Stimulated activated CD8-positive, alpha-beta memory T cell treated with anti-CD3 and anti-CD28 coated beads, Interleukin-15, amount 100 ng/mL, for 4 hours (primary cell): ENCODE results near the gene CACNB2.
"Not testable (repeated sequence)": the region's sequence is repeated elsewhere in the genome, so short reads cannot be mapped to it uniquely, and the experiment has no call there.

Experiments used
- DNase-seq, 2 donors: peaks; one replicate each; pipeline ENCODE4 v3.0.0-alpha.2; 2020; ENCODE audit warnings: low read depth in 2 of 2

Gene CACNB2

DNA sequence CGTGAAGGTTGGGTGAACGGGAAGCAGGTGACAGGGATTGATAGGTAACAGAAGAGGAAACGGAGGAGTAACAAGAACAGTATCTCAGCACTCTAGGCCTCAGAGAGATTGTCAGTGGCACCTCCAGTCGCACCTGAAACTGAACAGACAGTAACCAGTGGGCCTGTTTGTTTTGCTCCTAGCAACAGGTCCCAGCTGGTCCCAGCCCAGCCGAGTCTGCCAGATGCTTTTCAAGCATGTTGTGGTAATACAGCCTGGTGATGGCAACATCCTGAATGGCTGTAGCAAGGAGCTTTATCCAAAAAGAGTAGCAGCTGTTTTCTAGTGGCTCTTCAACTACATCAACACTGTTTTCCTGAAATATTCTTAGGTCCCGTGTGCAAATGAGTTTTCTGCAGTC, 4.7 kb downstream of the CACNB2 start:
- no peak for DNase-seq

DNA sequence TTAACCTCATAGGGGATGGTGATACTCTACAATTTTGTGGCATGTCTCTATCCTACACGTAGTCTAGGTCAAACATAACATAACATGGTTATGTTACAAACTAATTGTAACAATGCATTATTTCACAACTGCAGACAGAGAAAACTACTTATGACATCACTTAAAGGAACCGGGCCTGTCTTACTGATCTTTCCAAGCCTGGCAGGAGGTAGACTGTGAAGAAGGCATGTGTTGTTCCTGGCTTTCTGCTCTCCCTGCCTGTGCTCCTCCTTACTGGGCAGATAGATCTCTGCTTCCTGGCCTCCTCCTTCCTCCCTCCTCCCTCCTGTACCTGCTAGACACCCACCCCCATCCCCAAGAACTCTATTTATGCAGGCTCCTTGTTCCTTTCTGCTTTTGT, 5.4 kb downstream of the CACNB2 start:
- no peak for DNase-seq

DNA sequence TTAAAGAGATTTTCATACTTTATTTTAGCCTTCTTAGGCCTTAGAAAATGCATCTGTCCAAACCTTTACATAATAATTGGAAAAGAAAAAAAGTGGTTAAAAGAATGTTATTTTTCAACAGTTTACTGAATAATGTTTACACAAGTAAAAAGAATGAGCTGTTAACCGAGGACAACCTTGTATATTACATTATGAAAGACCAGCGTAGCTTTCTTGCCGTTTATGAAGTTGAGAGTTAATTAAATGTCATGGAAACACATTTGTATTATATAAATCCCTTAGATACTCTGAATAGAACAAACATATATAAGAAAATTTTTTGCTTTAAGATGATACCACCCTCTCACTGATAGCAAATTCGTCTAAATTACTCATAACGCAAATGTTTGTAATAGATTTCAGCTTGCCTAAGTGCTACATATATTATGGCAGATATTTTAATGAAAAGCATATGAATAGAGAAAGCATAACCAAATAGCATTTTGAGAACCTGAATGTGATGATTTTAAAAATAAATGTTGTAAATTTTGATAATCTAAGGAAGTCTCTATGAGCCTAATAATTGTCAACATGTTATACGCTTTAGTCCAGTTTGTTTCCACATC, 9.1 kb downstream of the CACNB2 start:
- no peak for DNase-seq

DNA sequence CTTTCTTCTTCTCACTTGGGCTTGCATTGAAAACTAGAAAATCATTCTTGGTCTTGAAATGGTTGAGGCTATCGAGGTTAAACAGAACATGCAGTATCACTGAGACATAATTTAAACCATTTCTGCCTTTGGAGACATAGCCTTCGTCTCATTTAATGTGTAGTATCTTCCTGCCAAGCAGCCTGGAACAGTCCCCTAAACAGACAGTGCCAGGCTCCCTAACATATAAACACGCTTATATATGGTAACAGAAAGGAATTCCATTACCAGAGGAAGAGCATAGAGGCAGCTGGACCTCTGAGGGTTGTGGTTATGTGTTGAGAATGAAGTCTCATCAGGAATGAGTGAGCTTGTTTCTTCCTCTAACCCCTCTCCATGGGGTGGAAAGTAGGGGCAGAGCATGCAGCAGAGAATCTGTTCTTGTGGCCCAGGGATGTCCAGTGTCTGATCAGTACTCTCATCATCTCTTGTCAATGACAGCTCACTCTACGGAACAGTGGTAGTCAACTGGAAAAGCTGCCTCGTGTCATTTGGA, 11.2 kb downstream of the CACNB2 start:
- no peak for DNase-seq

DNA sequence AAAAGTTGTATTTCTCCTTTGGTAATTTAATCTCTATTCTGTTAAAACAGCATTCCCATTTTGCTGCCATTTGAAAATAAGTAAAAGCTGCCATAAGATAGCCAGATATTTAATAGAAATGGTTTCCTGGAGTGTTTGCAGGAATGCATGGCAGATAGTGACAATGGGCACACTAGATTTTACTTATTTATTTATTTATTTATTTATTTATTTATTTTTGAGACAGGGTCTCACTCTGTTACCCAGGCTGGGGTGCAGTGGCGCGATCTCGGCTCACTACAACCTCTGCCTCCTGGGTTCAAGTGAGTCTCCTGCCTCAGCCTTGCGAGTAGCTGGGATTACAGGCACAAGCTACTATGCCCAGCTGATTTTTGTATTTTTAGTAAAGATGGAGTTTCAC, 13.2 kb downstream of the CACNB2 start:
- DNase-seq: not testable (repeated sequence)

DNA sequence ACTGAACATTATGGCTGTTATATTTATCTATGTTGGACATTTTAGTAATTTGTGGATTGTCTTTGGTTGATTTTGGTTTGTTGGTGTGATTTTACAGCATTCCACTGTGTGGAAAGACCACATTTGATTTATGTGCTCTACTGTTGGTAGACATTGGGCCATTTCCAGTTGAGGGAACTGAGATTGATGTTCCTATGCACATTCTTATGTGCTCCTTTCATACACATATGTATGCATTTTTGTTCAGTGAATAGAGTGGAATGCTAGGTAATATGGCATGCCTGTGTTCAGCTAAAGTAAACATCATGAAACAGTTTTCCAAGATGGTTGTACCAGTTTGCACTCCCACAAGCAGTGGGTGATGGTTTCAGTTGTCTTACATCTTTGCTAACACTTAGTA, 15.1 kb downstream of the CACNB2 start:
- DNase-seq: no peak

DNA sequence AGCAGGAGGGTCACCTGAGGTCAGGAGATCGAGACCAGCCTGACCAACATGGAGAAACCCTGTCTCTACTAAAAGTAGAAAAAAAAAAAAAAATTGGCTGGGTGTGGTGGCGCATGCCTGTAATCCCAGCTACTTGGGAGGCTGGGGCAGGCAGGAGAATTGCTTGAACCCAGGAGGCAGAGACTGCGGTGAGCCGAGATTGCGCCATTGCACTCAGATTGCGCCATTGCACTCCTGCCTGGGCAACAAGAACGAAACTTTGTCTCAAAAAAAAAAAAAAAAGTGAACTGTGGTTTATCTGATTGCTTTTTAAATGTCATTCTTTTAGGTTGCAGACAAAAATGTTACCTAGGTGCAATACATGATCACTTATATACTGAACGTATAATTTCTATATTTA, 16.6 kb downstream of the CACNB2 start:
- DNase-seq: not testable (repeated sequence)

DNA sequence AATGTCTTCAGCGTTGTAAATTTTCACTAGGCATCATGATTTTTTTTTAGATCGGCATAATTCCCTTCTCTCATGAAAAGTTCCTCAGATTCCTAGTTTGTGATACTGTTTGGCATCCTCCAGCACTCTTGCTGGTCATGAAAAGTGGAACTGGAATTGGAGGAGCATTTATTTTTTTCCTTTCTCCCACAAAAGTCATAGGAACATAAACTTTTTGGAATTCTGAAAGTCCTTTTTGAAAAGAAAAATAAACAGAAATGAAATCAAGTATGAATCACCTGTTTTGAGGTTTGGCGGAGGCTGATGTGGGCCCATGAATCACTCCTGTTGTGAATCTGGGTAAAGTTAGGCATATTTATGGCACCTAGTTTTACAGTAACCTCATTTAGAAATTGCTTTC, 17.7 kb downstream of the CACNB2 start:
- no peak for DNase-seq

DNA sequence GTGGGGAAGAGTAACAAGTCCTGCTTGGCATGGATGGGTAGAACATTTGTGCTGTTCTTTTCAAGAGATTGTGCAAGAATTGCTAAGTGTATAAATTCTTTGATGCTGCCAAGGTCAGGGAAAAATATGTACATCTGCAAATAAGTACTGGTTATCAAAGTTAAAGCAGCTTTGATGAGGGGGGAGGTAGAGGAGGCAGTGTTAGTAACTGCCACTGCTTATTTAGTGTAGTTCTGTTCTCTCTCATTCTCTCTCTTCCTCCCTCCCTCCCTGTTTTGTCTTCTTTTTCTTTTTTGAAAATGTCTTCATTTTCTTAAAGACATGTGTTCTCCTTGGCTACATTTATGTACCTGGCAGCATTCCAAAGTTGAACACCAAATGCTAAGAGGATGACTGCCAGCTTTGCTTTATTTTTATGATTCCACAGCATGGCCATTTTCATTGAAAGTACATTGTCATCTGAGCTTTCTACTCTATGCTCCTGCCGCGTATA, 18.6 kb downstream of the CACNB2 start:
- DNase-seq: no peak

DNA sequence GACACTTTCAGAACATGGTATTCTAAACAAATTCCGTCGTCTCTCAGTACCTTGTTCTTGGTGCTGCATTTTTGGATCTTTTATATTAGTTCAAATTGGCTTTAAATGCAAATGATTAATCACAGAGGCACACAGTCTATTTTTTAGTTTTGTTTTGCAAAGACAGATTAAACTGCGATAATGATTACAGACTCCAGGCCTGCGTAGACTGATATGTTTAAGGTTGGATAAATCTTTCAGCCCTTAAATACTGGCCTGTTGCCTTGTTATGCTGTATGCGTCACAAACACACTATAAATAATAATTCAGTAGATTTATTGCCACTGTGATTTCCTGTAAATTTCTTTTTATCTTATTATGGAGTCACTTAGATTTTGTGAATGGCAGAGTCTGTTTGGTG, 19.3 kb downstream of the CACNB2 start:
- no peak for DNase-seq

DNA sequence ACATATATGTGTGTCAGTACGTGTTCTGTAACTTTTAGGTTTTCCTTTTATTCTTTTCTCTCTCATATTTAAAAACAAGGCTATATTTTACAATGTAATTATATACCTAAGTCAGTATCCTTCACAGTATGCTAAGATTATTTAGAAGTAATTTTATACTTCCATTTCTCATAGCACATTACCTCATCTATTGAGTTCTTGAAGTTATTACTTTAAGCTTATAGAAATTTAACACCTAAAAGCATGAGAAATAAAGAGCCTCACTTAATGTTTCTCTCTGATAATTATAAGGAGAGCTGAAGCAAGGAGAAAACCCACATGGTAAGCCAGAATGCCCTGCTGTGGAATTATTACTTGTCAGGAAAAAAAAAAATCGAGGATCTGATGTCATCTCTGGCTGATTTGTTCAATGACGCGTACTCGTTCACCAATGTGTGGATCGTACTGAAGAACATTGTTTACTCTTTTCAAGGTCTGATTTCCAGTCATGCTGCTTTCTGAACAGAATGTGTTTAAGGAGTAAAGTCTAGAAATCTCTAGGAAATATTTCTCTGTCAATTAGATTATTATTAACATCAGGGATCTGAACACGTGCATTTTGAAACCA, 21.9 kb downstream of the CACNB2 start:
- no peak for DNase-seq

DNA sequence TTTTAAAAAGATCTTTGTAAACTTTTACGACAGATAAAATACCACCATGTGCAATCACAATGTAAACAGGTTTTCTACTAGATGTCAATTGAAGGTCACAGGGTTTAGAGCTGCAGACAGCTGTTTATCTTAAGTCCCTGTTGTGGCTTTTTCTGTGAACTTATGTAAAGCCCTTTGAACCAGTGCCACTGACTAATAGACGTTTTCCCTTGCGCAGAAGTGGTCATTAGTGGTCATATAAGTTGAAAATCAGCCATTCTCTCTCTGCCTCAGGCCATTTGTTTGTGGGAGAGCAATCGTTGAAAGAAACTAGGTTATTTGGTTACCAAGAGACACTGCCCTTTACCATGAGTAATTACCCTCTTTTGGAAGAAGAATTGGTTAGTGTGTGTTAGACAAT, 23.9 kb downstream of the CACNB2 start:
- DNase-seq: no peak

DNA sequence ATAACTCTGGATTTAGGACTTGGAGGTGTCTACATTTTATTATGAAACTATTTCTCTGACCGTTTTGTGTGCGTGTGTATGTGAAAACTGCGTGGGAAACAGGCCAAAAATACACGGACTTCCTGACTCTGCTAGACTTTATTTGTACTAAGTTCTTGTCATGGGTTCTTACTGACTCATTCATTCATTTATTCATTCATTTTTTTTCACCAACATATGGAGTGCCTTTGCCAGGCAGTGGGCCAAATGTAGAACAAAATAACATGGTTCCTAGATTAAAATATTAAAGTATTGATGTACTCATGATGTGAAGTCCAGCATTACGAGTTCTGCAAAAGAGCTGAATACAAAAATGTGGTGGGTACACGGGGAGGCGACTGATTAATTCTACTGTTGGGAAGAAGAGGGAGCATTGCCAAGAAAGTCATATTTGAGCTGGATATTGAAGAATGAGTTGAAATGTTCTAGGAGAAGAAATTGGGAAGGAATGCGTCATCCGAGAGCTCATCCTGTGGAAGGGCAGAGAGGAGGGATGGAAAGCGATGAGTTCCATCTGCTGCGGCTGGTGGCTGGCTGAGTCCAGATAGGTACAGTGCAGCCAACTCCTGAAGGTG, 24.6 kb downstream of the CACNB2 start:
- DNase-seq: no peak

DNA sequence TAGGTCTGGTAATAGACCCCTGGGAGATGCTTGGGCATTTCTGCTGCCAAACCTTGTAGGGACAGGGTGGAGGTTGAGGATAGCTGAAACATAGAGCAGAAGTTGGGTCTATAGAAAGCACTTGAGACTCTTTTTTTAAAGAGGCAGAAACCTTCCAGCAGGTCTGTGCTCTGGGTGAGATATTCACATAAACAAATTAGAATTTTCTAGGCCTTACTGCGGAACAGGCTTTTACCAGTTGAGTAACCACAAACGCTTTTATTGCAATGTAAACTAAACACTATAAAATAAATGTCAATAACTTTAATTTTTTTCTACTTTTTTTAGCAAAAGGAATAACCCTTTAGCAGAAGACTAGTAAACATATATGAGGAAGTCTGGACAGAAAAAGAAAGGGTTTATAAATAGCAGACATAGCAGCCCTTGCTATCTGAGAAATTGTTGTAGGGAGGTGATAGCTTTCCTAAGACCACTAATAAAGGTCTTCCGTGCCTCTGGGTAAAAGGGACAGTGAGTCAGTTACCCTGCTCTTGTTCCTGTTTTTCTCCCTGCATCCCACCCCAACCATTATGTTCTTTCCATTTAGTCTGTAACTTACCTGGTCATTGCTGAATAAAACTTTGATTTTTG, 38.7 kb downstream of the CACNB2 start:
- DNase-seq: no peak

DNA sequence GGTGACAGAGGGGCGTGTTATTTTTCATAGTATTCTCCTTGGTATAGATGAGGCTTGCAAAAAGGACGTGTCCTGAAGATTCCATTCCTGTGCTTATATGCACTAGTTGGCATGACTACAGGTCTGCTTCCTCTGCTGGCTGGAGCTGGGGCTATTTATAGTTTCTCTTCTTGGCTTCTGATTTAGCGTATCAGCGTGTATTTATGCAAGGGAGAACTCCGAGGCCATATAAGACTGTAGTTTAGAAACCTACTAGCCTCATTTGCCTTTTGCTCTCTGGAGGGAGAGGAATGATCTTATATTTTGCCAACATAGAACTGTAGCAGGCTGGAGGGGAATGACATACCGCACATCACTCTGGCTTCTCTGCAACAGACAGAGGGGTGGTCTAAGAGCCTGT, 39.7 kb downstream of the CACNB2 start:
- DNase-seq: no peak

DNA sequence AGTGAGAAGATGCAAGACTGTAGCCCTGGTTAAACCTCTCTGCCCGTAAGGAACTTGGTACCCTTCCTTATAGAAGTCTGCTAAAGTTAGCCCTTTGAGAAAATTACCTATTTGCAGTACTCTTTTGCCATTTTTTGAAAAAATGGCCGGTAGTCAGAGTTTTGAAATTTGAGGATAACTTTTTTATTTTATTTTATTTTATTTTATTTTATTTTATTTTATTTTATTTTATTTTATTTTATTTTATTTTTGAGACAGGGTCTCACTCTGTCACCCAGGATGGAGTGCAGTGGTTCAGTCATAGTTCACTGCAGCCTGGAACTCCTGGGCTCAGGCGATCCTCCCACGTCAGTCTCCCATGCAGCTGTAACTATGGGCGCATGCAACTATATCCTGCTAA, 41.2 kb downstream of the CACNB2 start:
- not testable (repeated sequence) for DNase-seq

DNA sequence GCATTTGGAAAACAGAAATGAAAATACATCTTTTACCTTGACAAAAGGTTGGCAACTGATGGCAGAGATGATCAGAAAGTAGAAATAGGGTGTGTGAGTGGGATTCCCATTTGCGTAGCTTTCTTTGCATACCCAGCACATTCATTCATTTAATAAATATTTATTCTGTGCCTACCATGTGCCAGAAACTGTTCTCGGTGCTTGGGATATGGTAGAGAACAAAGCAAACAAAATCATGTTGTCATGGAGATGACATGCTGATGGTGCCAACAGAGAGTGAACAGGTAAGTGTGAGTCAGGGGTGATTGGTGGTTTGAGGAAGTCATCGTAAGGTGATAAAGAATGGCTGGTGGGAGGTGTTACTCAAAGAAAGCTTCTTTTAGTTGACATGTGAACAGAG, 45.4 kb downstream of the CACNB2 start:
- no peak for DNase-seq

DNA sequence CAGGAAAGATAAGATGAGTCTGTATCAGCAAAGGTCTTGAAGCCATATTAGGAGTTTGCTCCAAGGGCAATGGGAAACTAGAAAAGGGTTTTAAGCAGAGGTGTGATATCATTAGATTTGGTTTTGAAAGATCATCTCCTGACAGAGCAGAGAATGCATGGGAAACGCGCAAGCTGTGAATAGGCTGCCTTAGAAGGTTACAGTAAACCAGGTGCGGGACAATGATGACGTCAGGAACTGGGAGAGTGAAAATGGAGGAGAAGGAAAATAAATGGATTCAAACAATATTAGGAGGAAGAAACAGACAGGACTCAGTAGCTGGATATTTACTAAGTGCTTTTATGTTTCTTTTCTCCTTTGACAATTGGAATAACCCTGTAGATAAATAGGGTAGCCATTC, 50.6 kb downstream of the CACNB2 start:
- no peak for DNase-seq

DNA sequence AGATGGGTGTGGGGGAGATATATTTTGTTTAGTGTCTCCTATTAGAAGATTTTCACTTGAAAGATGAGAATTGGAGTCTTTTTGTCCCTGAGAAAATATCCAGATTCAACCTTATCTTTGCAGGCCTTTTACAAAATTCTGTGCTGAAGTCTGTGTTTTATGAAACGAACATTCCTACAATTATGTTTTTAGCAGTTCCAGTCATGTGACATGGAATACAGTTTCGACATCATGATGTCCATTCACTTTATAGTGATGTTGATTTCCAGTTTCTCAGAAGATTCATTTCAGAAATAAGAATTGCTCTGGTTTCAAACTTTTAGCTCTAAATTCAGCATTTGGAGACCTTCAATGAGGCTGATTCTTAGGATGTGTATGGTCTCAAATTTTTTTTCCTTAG, 54.4 kb downstream of the CACNB2 start:
- no peak for DNase-seq

DNA sequence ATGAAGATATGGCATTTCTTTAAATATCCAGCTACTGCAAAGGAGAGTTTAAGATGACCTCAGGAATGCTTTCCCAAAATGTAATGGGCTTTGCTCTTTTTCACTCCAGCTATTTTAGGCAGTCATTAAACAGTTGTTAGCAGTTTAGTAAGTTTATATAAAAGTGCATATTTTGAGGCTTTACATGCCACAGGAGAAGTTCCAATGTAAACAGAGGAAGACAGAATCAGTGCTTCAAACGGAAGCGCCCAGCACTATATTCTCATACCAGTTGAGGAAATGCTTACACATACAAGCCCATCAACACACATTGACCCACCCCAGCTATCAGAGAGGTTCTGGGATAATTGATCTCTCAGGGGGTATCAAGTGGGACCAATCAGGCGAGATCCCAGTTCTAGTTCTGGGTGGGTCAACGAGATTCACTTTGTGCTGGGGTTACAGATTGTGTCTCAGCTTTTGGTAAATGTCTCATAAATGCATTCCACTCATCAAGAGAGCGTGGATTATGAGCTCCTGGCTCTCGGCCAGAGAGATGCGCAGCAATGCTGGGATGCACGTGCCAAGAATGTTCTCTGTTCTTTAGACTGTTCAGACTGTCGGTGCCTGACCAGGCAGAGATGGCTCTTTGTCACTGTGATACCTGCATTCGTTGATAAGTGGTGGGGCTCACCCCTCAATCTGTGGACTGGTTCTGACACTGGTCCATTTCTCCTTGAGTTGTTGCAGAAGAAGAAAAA, 55.0 kb downstream of the CACNB2 start:
- no peak for DNase-seq

DNA sequence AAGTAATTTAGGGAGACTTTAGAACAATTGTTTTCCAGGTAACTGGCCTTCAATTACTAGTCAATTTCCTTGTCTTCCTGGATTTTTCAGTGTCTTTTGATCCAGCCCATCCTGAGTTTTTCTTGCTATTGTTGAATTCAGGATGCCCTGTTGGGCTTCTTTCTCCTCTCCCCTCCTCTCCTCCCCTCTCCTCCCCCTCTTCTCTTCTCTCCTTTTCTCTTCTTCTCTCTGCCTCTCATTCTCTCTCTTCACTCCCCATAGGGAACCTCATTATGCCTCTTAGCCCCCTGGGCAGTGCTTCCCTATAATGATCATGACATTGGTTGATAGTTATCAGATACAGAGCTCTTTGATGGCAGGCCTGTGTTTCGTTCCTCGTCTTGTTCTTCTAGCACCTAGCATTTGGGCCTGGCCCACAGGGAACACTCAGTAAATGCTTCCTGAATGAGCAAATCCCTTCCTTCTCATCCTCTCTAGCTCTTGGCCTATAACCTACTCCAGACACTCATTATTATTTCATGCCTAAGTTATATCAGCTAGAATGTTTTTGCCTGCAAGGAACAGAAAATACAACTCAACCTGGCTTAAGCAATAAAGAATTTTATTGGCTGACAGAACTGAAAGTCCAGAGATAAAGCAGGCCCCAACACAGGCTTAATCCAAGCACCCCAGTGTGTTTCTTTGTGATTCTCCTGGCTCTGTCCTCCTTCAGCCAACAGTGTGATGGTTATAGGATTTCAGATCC, 56.8 kb downstream of the CACNB2 start:
- no peak for DNase-seq
